Gastroesophageal sphincter (tissue), 4 donors: Measurements from ENCODE around the gene TSPOAP1. TPM values are rescaled to one million over a fixed set of nuclear protein-coding genes. Genes with fewer than 3 reads are reported as not detected.

ENCODE experiments used
- ATAC-seq: fragments of 150-250 bp; one replicate; pipeline ENCODE4 v1.9.1; 2016; ENCODE audit warnings: mild to moderate bottlenecking, moderate library complexity
- H3K27ac ChIP-seq, 4 donors: fragments of 200-600 bp; sonication (generic) in 3 of 4; 1 replicate in 3 of 4; 2 replicates in 1 of 4; pipeline ENCODE4 v1.5.1; 2016 to 2019
- H3K27me3 ChIP-seq: fragments of 200-600 bp; sonication (generic); one replicate; pipeline ENCODE4 v1.5.1; 2019
- H3K36me3 ChIP-seq, 2 donors: fragments of 200-600 bp; sonication (generic); one replicate each; pipeline ENCODE4 v1.5.1; 2019; ENCODE audit warnings: control low read depth in 1 of 2
- H3K4me1 ChIP-seq, 3 donors: fragments of 200-600 bp; sonication (generic); 1 replicate in 2 of 3; 2 replicates in 1 of 3; pipeline ENCODE4 v1.5.1; 2016 to 2019; ENCODE audit warnings: control low read depth in 2 of 3
- H3K4me3 ChIP-seq, 2 donors: fragments of 200-600 bp; sonication (generic); one replicate each; pipeline ENCODE4 v1.5.1; 2019; ENCODE audit warnings: mild to moderate bottlenecking in 1 of 2, moderate library complexity in 1 of 2
- H3K9me3 ChIP-seq, 3 donors: fragments of 200-600 bp; sonication (generic); one replicate each; pipeline ENCODE4 v1.5.1; 2017 to 2019; ENCODE audit warnings: control low read depth in 2 of 3
- CTCF ChIP-seq, 4 experiments: fragments of 200-600 bp in 2 of 4; fragments of 450-650 bp in 2 of 4; sonication (generic) in 1 of 4; IDR thresholded peaks; one replicate each; pipeline ENCODE4 v1.5.1; 2017 to 2019; ENCODE audit warnings: antibody characterized with exemption in 4 of 4, mild to moderate bottlenecking in 2 of 4, moderate library complexity in 2 of 4
- EP300 ChIP-seq: sonication (generic); formaldehyde crosslinking; IDR thresholded peaks from one replicate; pipeline ENCODE4 v1.6.1; 2017; ENCODE audit warnings: antibody characterized with exemption, mild to moderate bottlenecking
- POLR2A ChIP-seq, 2 donors: fragments of 450-650 bp; IDR thresholded peaks; one replicate each; pipeline ENCODE4 v1.6.1; 2017; ENCODE audit warnings: antibody characterized with exemption in 2 of 2, mild to moderate bottlenecking in 2 of 2, moderate library complexity in 1 of 2
- POLR2AphosphoS5 ChIP-seq: sonication (generic); formaldehyde crosslinking; IDR thresholded peaks from one replicate; pipeline ENCODE4 v1.6.1; 2017; ENCODE audit warnings: antibody characterized with exemption
- WGBS, 2 donors: methylation state at CpG; one replicate each; pipeline ENCODE4 v1.1.5; 2018; ENCODE audit warnings: low coverage in 1 of 2; 5-methylcytosine and 5-hydroxymethylcytosine counted together
- total RNA-seq, 4 donors: library from RNA; depleted of rRNA; stranded (reverse); fragments of >200 nt; gene quantifications; one replicate each; pipeline ENCODE4 v1.1.0, GENCODE V29; 2016

Gene TSPOAP1
- total RNA-seq, 4 donors from 2014 or later: 7.4 to 44.8 (median 23.0) TPM

- Histone ChIP-seq H3K27me3 (no peaks in the 10 kb centered on the region), H3K9me3 (no peaks in the 10 kb centered on the region), H3K4me3 (no peak overlapping the region), H3K27ac (no peak overlapping the region), H3K36me3 (peaks cover 0 to 43% of the 10 kb centered on the region in 2 donors), H3K4me1 (peaks cover 0 to 24% (median 5%) of the 10 kb centered on the region in 3 donors)
- no peak for ATAC-seq
- TF ChIP-seq POLR2A (IDR thresholded peaks at IDR 0.05) (no peak), EP300 (no peak), POLR2AphosphoS5 (no peak), CTCF (IDR thresholded peaks at IDR 0.05) (no peak)
- WGBS, 2 donors: 83% methylated on average over 2 of the region's 7 CpGs; no CpG with 5 or more reads in 1 of the 2 donors
These were observed 8.4 kb downstream of the TSPOAP1 start for GRCh38 chr17:58320163-58320558.

- no peaks in the 10 kb centered on the region for H3K27me3 ChIP-seq
- ATAC-seq: no peak
- 73 to 81% methylated on average over 5 to 7 of the region's 25 CpGs for WGBS, 2 donors
These were observed 9.1 kb downstream of the TSPOAP1 start for GRCh38 chr17:58319173-58320162.

GRCh38 chr17:58318627-58319172 is 9.9 kb downstream of the TSPOAP1 start:
- H3K4me1 ChIP-seq: peaks cover 0 to 9% (median 0%) of the 10 kb centered on the region in 3 donors
- no peak overlapping the region for H3K4me3 ChIP-seq
- H3K27ac ChIP-seq: no peak overlapping the region
- H3K9me3 ChIP-seq: no peaks in the 10 kb centered on the region
- TF ChIP-seq POLR2A (IDR thresholded peaks at IDR 0.05) (no peak), EP300 (no peak), CTCF (IDR thresholded peaks at IDR 0.05) (no peak), POLR2AphosphoS5 (no peak)
- peaks cover 0 to 54% of the 10 kb centered on the region in 2 donors for H3K36me3 ChIP-seq
- H3K27me3 ChIP-seq: no peaks in the 10 kb centered on the region
- ATAC-seq: no peak
- 71 to 80% methylated on average over 3 to 4 of the region's 7 CpGs for WGBS, 2 donors

More at GRCh38 chr17:58319173-58320162, 9.1 kb downstream of the TSPOAP1 start:
- peaks cover 0 to 47% of the 10 kb centered on the region in 2 donors for H3K36me3 ChIP-seq
- no peak overlapping the region for H3K27ac ChIP-seq
- H3K9me3 ChIP-seq: no peaks in the 10 kb centered on the region
- peaks cover 0 to 17% (median 0%) of the 10 kb centered on the region in 3 donors for H3K4me1 ChIP-seq
- no peak for TF ChIP-seq CTCF (IDR thresholded peaks at IDR 0.05)
- no peak for TF ChIP-seq POLR2AphosphoS5
- TF ChIP-seq EP300: no peak
- TF ChIP-seq POLR2A (IDR thresholded peaks at IDR 0.05): no peak
- no peak overlapping the region for H3K4me3 ChIP-seq

- Histone ChIP-seq H3K27ac (no peak overlapping the region), H3K27me3 (no peaks in the 10 kb centered on the region), H3K4me3 (no peak overlapping the region), H3K9me3 (no peaks in the 10 kb centered on the region), H3K36me3 (peaks cover 0 to 55% of the 10 kb centered on the region in 2 donors), H3K4me1 (peaks cover 0 to 3% (median 0%) of the 10 kb centered on the region in 3 donors)
- no peak for ATAC-seq
- 86% methylated on average over 7 of the region's 9 CpGs; no CpG with 5 or more reads in 1 of the 2 donors for WGBS, 2 donors
- TF ChIP-seq POLR2AphosphoS5 (no peak), POLR2A (IDR thresholded peaks at IDR 0.05) (no peak), CTCF (IDR thresholded peaks at IDR 0.05) (no peak)
These were observed 10.5 kb downstream of the TSPOAP1 start for GRCh38 chr17:58318065-58318481.
